Caki2 (cell line): ENCODE measurements around the gene PLEK. TPM values are rescaled to one million over a fixed set of nuclear protein-coding genes. Genes with fewer than 3 reads are reported as not detected.
"Not testable (repeated sequence)": the region's sequence is repeated elsewhere in the genome, so short reads cannot be mapped to it uniquely, and the experiment has no call there.

Experiments
- DNase-seq: peaks from one replicate; pipeline ENCODE4 v3.0.0-alpha.2; 2015; ENCODE audit warnings: low read depth
- in situ Hi-C: cut with HindIII; loops from 2 replicates; pipeline ENCODE4 v1.10.0; 2016; ENCODE audit warnings: low sequenced_read_pairs, low pct_unique_long_range_greater_than_20kb, mixed read lengths
- total RNA-seq: library from RNA; depleted of rRNA; stranded (reverse); fragments of >200 nt; shearing (Covaris generic); gene quantifications from 2 replicates; pipeline ENCODE4 v1.2.3, GENCODE V29; 2014; ENCODE audit warnings: low replicate concordance

PLEK gene
- total RNA-seq, 1 experiment from 2014 or later, result 4.3 TPM

- in situ Hi-C loops, result no loop called here
- no peak for DNase-seq
Measured at GRCh38 chr2:68345129-68345875, 19.8 kb upstream of the PLEK start.

- in situ Hi-C loops, DNase-seq: not testable (repeated sequence)
Measured at GRCh38 chr2:68349091-68349490, 16.0 kb upstream of the PLEK start.

- in situ Hi-C loops, result no loop called here
- no peak for DNase-seq
Measured at GRCh38 chr2:68351997-68352396, 13.1 kb upstream of the PLEK start.

- in situ Hi-C loops, result no loop called here
- no peak for DNase-seq
Measured at GRCh38 chr2:68352651-68353391, 12.3 kb upstream of the PLEK start.

GRCh38 chr2:68356599-68357239 lies 8.4 kb upstream of the PLEK start:
- in situ Hi-C loops, result no loop called here
- no peak for DNase-seq

- peak; percentile 16 for DNase-seq
- in situ Hi-C loops, result no loop called here
Measured at GRCh38 chr2:68357605-68358337, 7.3 kb upstream of the PLEK start.

- in situ Hi-C loops, result no loop called here
- DNase-seq, result no peak
Measured at GRCh38 chr2:68359889-68360288, 5.2 kb upstream of the PLEK start.

GRCh38 chr2:68362069-68362468 lies 3.0 kb upstream of the PLEK start:
- peak; percentile 54 for DNase-seq
- in situ Hi-C loops, result no loop called here

- in situ Hi-C loops, result no loop called here
Measured at GRCh38 chr2:68362749-68363148, 2.3 kb upstream of the PLEK start.

GRCh38 chr2:68363721-68364120 lies 1.4 kb upstream of the PLEK start:
- in situ Hi-C loops, result no loop called here

More at GRCh38 chr2:68362749-68363148, 2.3 kb upstream of the PLEK start:
- DNase-seq, result no peak

GRCh38 chr2:68366083-68366560 lies 1.0 kb downstream of the PLEK start:
- no peak for DNase-seq
- in situ Hi-C loops, result no loop called here

More at GRCh38 chr2:68363721-68364120, 1.4 kb upstream of the PLEK start:
- no peak for DNase-seq

GRCh38 chr2:68367953-68368653 lies 3.0 kb downstream of the PLEK start:
- in situ Hi-C loops, result no loop called here
- DNase-seq, result no peak

GRCh38 chr2:68368654-68369336 lies 3.7 kb downstream of the PLEK start:
- DNase-seq, result peak; percentile 61
- in situ Hi-C loops, result no loop called here

- in situ Hi-C loops, result no loop called here
Measured at GRCh38 chr2:68369337-68369734, 4.3 kb downstream of the PLEK start.

GRCh38 chr2:68371138-68371537 lies 6.1 kb downstream of the PLEK start:
- DNase-seq, result no peak
- in situ Hi-C loops, result no loop called here

More at GRCh38 chr2:68369337-68369734, 4.3 kb downstream of the PLEK start:
- DNase-seq, result no peak

- in situ Hi-C loops, result no loop called here
- DNase-seq, result no peak
Measured at GRCh38 chr2:68371581-68371980, 6.5 kb downstream of the PLEK start.

GRCh38 chr2:68372485-68372884 lies 7.4 kb downstream of the PLEK start:
- DNase-seq, result no peak
- in situ Hi-C loops, result no loop called here
